A673 (cell line): Measurements from ENCODE around the gene BEND6.

Experiments
- EZH2 ChIP-seq: fragments of 200-600 bp; sonication (generic); IDR thresholded peaks from 2 replicates; pipeline ENCODE4 v1.6.1; 2017; ENCODE audit warnings: borderline replicate concordance, low read depth, mild to moderate bottlenecking, mixed read lengths, antibody characterized with exemption, low read length; ENCODE audit not compliant: poor library complexity, severe bottlenecking
- TF ChIP-seq, protein P1 (sequence below): fragments of 300-800, 200-600 bp; sonication (generic); conservative IDR thresholded peaks from 2 replicates; pipeline ENCODE4 v1.5.1; 2017; ENCODE audit warnings: low read depth, mild to moderate bottlenecking, antibody characterized with exemption, low read length, moderate library complexity, mixed read lengths

DNA sequence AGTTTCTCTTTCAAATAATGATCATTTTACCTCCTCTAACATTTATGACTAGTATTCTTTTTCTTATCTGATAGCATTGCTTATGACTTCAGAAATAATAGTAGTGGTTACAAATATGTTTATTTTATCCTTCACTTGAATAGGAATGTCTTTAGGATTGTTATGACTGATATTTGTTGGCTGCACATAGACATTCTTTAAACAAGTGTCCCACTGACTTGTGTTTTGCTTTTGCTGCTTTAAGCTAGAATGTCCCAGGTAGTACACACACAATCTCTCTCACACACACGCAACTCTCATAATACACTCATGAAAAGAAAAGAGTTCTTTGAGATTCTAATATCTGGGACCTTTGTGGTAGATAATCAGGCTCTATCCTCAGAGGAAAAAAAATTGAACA lies 113.2 kb downstream of the BEND6 start:
- TF ChIP-seq, protein P1, sequence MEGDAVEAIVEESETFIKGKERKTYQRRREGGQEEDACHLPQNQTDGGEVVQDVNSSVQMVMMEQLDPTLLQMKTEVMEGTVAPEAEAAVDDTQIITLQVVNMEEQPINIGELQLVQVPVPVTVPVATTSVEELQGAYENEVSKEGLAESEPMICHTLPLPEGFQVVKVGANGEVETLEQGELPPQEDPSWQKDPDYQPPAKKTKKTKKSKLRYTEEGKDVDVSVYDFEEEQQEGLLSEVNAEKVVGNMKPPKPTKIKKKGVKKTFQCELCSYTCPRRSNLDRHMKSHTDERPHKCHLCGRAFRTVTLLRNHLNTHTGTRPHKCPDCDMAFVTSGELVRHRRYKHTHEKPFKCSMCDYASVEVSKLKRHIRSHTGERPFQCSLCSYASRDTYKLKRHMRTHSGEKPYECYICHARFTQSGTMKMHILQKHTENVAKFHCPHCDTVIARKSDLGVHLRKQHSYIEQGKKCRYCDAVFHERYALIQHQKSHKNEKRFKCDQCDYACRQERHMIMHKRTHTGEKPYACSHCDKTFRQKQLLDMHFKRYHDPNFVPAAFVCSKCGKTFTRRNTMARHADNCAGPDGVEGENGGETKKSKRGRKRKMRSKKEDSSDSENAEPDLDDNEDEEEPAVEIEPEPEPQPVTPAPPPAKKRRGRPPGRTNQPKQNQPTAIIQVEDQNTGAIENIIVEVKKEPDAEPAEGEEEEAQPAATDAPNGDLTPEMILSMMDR = no peak
- TF ChIP-seq EZH2 = no peak
